ENCODE results near the gene PRM1. TPM values are rescaled to one million over a fixed set of nuclear protein-coding genes. Genes with fewer than 3 reads are reported as not detected.

Gene PRM1
- total and polyA plus RNA-seq, 2 of the 13 experiments (the other 11 are each of a cell fraction or from before 2014, with no cell fraction given), result not detected

DNA sequence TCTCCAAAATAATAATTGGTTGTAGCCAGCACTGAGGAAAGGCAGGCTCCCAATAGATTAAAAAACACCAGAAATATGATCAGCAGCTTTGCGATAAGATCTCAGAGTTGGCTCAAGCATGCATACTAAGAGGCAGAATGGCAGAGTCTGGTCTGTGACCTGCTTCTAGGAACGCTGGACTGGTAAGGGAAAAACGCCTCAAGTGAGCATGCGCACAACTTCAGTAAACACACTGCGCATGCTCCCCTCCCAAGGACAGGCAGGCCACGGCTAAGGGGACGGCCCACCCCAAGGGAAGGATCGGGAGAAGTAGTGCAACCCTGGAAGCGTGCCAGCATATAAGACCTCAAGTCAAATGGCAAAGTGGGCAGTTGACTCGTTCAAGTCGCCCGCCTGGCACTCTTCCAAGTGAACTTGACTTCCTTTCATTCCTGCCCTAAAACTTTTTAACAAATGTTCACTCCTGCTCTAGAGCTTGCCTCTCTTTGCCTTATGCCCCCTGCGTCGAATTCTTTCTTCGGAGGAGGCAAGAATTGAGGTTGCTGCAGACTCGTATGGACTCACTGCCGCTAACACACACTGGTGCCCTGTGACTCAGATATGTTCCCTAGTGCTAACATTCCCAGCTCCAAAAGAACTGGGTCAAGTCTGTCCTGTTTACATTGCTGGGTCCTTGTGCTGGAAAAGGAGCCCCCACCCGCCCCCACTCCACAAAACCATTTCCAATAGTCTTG, 22.4 kb upstream of the PRM1 start (continued):
- TF ChIP-seq, protein P1, sequence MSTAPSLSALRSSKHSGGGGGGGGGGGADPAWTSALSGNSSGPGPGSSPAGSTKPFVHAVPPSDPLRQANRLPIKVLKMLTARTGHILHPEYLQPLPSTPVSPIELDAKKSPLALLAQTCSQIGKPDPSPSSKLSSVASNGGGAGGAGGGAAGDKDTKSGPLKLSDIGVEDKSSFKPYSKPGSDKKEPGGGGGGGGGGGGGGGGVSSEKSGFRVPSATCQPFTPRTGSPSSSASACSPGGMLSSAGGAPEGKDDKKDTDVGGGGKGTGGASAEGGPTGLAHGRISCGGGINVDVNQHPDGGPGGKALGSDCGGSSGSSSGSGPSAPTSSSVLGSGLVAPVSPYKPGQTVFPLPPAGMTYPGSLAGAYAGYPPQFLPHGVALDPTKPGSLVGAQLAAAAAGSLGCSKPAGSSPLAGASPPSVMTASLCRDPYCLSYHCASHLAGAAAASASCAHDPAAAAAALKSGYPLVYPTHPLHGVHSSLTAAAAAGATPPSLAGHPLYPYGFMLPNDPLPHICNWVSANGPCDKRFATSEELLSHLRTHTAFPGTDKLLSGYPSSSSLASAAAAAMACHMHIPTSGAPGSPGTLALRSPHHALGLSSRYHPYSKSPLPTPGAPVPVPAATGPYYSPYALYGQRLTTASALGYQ (CRISPR knock-in tag; IDR thresholded peaks at IDR 0.05), result no peak
- TF ChIP-seq ZNF570 (CRISPR knock-in tag; IDR thresholded peaks at IDR 0.05; ENCODE audit: borderline replicate concordance) (no peak), SAP130 (CRISPR knock-in tag; IDR thresholded peaks at IDR 0.05; ENCODE audit: low read depth) (no peak), CBX2 (IDR thresholded peaks at IDR 0.05; ENCODE audit: low read depth, low read length) (no peak), CBX2 (CRISPR knock-in tag; IDR thresholded peaks at IDR 0.05; ENCODE audit: low read depth) (no peak), ZNF33B (CRISPR knock-in tag; IDR thresholded peaks at IDR 0.05) (no peak), ZNF501 (CRISPR knock-in tag; IDR thresholded peaks at IDR 0.05) (no peak), HIVEP1 (CRISPR knock-in tag; IDR thresholded peaks at IDR 0.05) (no peak)
- TF ChIP-seq, protein P2, sequence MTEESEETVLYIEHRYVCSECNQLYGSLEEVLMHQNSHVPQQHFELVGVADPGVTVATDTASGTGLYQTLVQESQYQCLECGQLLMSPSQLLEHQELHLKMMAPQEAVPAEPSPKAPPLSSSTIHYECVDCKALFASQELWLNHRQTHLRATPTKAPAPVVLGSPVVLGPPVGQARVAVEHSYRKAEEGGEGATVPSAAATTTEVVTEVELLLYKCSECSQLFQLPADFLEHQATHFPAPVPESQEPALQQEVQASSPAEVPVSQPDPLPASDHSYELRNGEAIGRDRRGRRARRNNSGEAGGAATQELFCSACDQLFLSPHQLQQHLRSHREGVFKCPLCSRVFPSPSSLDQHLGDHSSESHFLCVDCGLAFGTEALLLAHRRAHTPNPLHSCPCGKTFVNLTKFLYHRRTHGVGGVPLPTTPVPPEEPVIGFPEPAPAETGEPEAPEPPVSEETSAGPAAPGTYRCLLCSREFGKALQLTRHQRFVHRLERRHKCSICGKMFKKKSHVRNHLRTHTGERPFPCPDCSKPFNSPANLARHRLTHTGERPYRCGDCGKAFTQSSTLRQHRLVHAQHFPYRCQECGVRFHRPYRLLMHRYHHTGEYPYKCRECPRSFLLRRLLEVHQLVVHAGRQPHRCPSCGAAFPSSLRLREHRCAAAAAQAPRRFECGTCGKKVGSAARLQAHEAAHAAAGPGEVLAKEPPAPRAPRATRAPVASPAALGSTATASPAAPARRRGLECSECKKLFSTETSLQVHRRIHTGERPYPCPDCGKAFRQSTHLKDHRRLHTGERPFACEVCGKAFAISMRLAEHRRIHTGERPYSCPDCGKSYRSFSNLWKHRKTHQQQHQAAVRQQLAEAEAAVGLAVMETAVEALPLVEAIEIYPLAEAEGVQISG (CRISPR knock-in tag; IDR thresholded peaks at IDR 0.05), result peak; percentile 42; the same call in 1 of the 2 replicates
- TF ChIP-seq, protein P3, sequence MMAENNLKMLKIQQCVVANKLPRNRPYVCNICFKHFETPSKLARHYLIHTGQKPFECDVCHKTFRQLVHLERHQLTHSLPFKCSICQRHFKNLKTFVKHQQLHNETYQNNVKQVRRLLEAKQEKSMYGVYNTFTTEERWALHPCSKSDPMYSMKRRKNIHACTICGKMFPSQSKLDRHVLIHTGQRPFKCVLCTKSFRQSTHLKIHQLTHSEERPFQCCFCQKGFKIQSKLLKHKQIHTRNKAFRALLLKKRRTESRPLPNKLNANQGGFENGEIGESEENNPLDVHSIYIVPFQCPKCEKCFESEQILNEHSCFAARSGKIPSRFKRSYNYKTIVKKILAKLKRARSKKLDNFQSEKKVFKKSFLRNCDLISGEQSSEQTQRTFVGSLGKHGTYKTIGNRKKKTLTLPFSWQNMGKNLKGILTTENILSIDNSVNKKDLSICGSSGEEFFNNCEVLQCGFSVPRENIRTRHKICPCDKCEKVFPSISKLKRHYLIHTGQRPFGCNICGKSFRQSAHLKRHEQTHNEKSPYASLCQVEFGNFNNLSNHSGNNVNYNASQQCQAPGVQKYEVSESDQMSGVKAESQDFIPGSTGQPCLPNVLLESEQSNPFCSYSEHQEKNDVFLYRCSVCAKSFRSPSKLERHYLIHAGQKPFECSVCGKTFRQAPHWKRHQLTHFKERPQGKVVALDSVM (CRISPR knock-in tag; IDR thresholded peaks at IDR 0.05), result no peak
- TF ChIP-seq, protein P4, sequence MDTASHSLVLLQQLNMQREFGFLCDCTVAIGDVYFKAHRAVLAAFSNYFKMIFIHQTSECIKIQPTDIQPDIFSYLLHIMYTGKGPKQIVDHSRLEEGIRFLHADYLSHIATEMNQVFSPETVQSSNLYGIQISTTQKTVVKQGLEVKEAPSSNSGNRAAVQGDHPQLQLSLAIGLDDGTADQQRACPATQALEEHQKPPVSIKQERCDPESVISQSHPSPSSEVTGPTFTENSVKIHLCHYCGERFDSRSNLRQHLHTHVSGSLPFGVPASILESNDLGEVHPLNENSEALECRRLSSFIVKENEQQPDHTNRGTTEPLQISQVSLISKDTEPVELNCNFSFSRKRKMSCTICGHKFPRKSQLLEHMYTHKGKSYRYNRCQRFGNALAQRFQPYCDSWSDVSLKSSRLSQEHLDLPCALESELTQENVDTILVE (CRISPR knock-in tag; IDR thresholded peaks at IDR 0.05), result no peak
